Activated CD4-positive, alpha-beta T cell treated with anti-CD3 and anti-CD28 coated beads for 36 hours (primary cell): ENCODE results near the gene SFN. TPM values are rescaled to one million over a fixed set of nuclear protein-coding genes. Genes with fewer than 3 reads are reported as not detected.
A peak's percentile ranks its signal among the peaks of the same experiment; 100 is the strongest.
"Not testable (repeated sequence)": the region's sequence is repeated elsewhere in the genome, so short reads cannot be mapped to it uniquely, and the experiment has no call there.

Experiments used
- ATAC-seq: fragments of 200-7000 bp; cut with Tn5 transposase; one replicate; pipeline ENCODE4 v1.10.0; 2021; ENCODE audit warnings: mild to moderate bottlenecking, moderate library complexity
- CTCF ChIA-PET: fragments of 350-600 bp; sonication (Branson Sonifier 250); formaldehyde crosslinking; loops from one replicate; lab custom pipeline; 2021; ENCODE audit warnings: antibody characterized with exemption; lab: Charles Lee
- POLR2A ChIA-PET: fragments of 350-600 bp; sonication (Branson Sonifier 250); formaldehyde crosslinking; loops from one replicate; lab custom pipeline; 2021; ENCODE audit warnings: antibody characterized with exemption, inconsistent platforms; lab: Charles Lee
- DNase-seq: peaks from one replicate; pipeline ENCODE4 v3.0.0-alpha.2; 2020
- H3K27ac Mint-ChIP-seq: one replicate; pipeline ENCODE4 v1.8.0; 2021; ENCODE audit warnings: mixed read lengths
- H3K27me3 Mint-ChIP-seq: one replicate; pipeline ENCODE4 v1.8.0; 2021; ENCODE audit warnings: mixed read lengths
- H3K36me3 Mint-ChIP-seq: one replicate; pipeline ENCODE4 v1.8.0; 2021; ENCODE audit warnings: low read depth, mixed read lengths
- H3K4me1 Mint-ChIP-seq: one replicate; pipeline ENCODE4 v1.8.0; 2021; ENCODE audit warnings: mixed read lengths
- H3K4me3 Mint-ChIP-seq: one replicate; pipeline ENCODE4 v1.8.0; 2021; ENCODE audit warnings: mild to moderate bottlenecking, moderate library complexity, mixed read lengths
- H3K9me3 Mint-ChIP-seq: one replicate; pipeline ENCODE4 v1.8.0; 2021; ENCODE audit warnings: low read depth, mixed read lengths
- intact Hi-C, 2 experiments: fragments of 100-400 bp; cut with DNase I in 1 of 2; cut with micrococcal nuclease in 1 of 2; formaldehyde crosslinking; loops; one replicate each; pipeline versions ENCODE4 v1.14.2 to v1.15.1; 2022 to 2024; cut with DNase I, micrococcal nuclease
- total RNA-seq, 2 experiments: library from RNA; stranded (reverse); gene quantifications; one replicate each; pipeline ENCODE4 v1.2.3, GENCODE V29; 2021

SFN gene
- total RNA-seq, 2 experiments from 2014 or later = 0.87 to 1.1 TPM

GRCh38 chr1:26828411-26828991 is 34.4 kb upstream of the SFN start:
- Mint-ChIP-seq H3K27me3 (no peaks in the 10 kb centered on the region), H3K9me3 (no peaks in the 10 kb centered on the region), H3K27ac (peak overlapping the region; percentile 92), H3K4me3 (peak overlapping the region; percentile 94), H3K36me3 (peaks cover 53% of the 10 kb centered on the region), H3K4me1 (peaks cover 69% of the 10 kb centered on the region)
- peak; percentile 21 for ATAC-seq
- peak; percentile 57 for DNase-seq
- intact Hi-C loops = no loop called here
- CTCF ChIA-PET = interaction anchor here (0.7 to 2.1 kb wide), 9 partner anchors 10 to 327 kb away, joined by 3 to 11 read pairs (median 3); no protein-coding TSS in a partner anchor
- POLR2A ChIA-PET = no interaction called here

GRCh38 chr1:26829184-26829911 is 33.6 kb upstream of the SFN start:
- Mint-ChIP-seq H3K27me3 (no peaks in the 10 kb centered on the region), H3K4me3 (peak overlapping the region; percentile 94), H3K4me1 (peaks cover 77% of the 10 kb centered on the region), H3K9me3 (no peaks in the 10 kb centered on the region), H3K36me3 (peaks cover 60% of the 10 kb centered on the region), H3K27ac (peak overlapping the region; percentile 92)
- ChIA-PET CTCF (interaction anchor here (1.1 to 2.1 kb wide), 4 partner anchors 19 to 61 kb away, joined by 3 to 11 read pairs (median 6); partner anchors contain the start of gene GPN2), POLR2A (no interaction called here)
- intact Hi-C loops = no loop called here
- ATAC-seq = no peak
- DNase-seq = no peak

- no peak overlapping the region for H3K4me3 Mint-ChIP-seq
- H3K4me1 Mint-ChIP-seq = peaks cover 72% of the 10 kb centered on the region
- DNase-seq (no peak), ATAC-seq (no peak)
- POLR2A ChIA-PET = interaction anchor here (0.6 to 1.3 kb wide), 2 partner anchors 34 to 1683 kb away, joined by 4 to 5 read pairs; no protein-coding TSS in a partner anchor
- peaks cover 76% of the 10 kb centered on the region for H3K36me3 Mint-ChIP-seq
- H3K9me3 Mint-ChIP-seq = no peaks in the 10 kb centered on the region
- intact Hi-C loops = no loop called here
- H3K27me3 Mint-ChIP-seq = no peaks in the 10 kb centered on the region
- CTCF ChIA-PET = interaction anchor here (0.7 to 1.7 kb wide), 5 partner anchors 21 to 826 kb away, joined by 3 to 6 read pairs (median 4); partner anchors contain the start of gene GPN2
- peak overlapping the region; percentile 99 for H3K27ac Mint-ChIP-seq
These were observed 31.9 kb upstream of the SFN start for GRCh38 chr1:26831059-26831458.

GRCh38 chr1:26831546-26832248 is 31.3 kb upstream of the SFN start:
- CTCF ChIA-PET = interaction anchor here (0.6 to 3.4 kb wide), 5 partner anchors 22 to 1337 kb away, joined by 3 to 14 read pairs (median 4); no protein-coding TSS in a partner anchor

GRCh38 chr1:26832249-26832960 is 30.5 kb upstream of the SFN start:
- Mint-ChIP-seq H3K36me3 (peaks cover 78% of the 10 kb centered on the region), H3K9me3 (no peaks in the 10 kb centered on the region), H3K4me3 (peak overlapping the region; percentile 70), H3K4me1 (peaks cover 72% of the 10 kb centered on the region), H3K27ac (peak overlapping the region; percentile 99), H3K27me3 (no peaks in the 10 kb centered on the region)
- DNase-seq (no peak), ATAC-seq (no peak)
- intact Hi-C loops = no loop called here
- ChIA-PET CTCF (interaction anchor here (0.5 to 3.4 kb wide), 11 partner anchors 9 to 1337 kb away, joined by 3 to 14 read pairs (median 3); partner anchors contain the start of gene GPATCH3), POLR2A (interaction anchor here (1.0 to 1.7 kb wide), 3 partner anchors 22 to 34 kb away, joined by 3 to 20 read pairs (median 5); no protein-coding TSS in a partner anchor)

More at GRCh38 chr1:26831546-26832248, 31.3 kb upstream of the SFN start:
- DNase-seq (no peak), ATAC-seq (no peak)
- Mint-ChIP-seq H3K4me3 (no peak overlapping the region), H3K4me1 (peaks cover 72% of the 10 kb centered on the region), H3K27ac (peak overlapping the region; percentile 99), H3K9me3 (no peaks in the 10 kb centered on the region), H3K36me3 (peaks cover 79% of the 10 kb centered on the region), H3K27me3 (no peaks in the 10 kb centered on the region)
- POLR2A ChIA-PET = interaction anchor here (0.6 to 1.3 kb wide), 2 partner anchors 33 to 1683 kb away, joined by 4 to 5 read pairs; no protein-coding TSS in a partner anchor
- intact Hi-C loops = no loop called here

- intact Hi-C loops = no loop called here
- DNase-seq (peak; percentile 93), ATAC-seq (peak; percentile 95)
- Mint-ChIP-seq H3K36me3 (peaks cover 76% of the 10 kb centered on the region), H3K27ac (peak overlapping the region; percentile 99), H3K4me3 (peak overlapping the region; percentile 70), H3K27me3 (no peaks in the 10 kb centered on the region), H3K9me3 (no peaks in the 10 kb centered on the region), H3K4me1 (peaks cover 69% of the 10 kb centered on the region)
- ChIA-PET CTCF (interaction anchor here (0.6 to 3.4 kb wide), 24 partner anchors 11 to 472 kb away, joined by 3 to 14 read pairs (median 3); partner anchors contain the start of genes GPATCH3 and GPN2), POLR2A (interaction anchor here (1.0 to 1.7 kb wide), 4 partner anchors 23 to 43 kb away, joined by 3 to 20 read pairs (median 4); no protein-coding TSS in a partner anchor)
These were observed 29.2 kb upstream of the SFN start for GRCh38 chr1:26833432-26834405.

- ATAC-seq, H3K9me3 Mint-ChIP-seq, H3K4me3 Mint-ChIP-seq, DNase-seq, intact Hi-C loops, H3K27me3 Mint-ChIP-seq: not testable (repeated sequence)
- ChIA-PET CTCF (interaction anchor here (1.8 kb wide), 1 partner anchor 25 kb away, joined by 6 read pairs; the partner anchor contains the start of gene SFN), POLR2A (interaction anchor here (0.6 kb wide), 1 partner anchor 195 kb away, joined by 10 read pairs; no protein-coding TSS in a partner anchor)
- Mint-ChIP-seq H3K27ac (peak overlapping the region; percentile 21), H3K4me1 (peaks cover 40% of the 10 kb centered on the region), H3K36me3 (peaks cover 57% of the 10 kb centered on the region)
These were observed 25.3 kb upstream of the SFN start for GRCh38 chr1:26837665-26838064.

- Mint-ChIP-seq H3K4me1 (peaks cover 29% of the 10 kb centered on the region), H3K27ac (peak overlapping the region; percentile 86), H3K9me3 (no peaks in the 10 kb centered on the region), H3K27me3 (no peaks in the 10 kb centered on the region), H3K4me3 (no peak overlapping the region), H3K36me3 (peaks cover 50% of the 10 kb centered on the region)
- peak; percentile 93 for ATAC-seq
- intact Hi-C loops = no loop called here
- POLR2A ChIA-PET = interaction anchor here (0.6 to 1.0 kb wide), 3 partner anchors 8 to 930 kb away, joined by 3 to 6 read pairs (median 3); no protein-coding TSS in a partner anchor
- peak; percentile 76 for DNase-seq
- CTCF ChIA-PET = interaction anchor here (0.7 to 1.8 kb wide), 9 partner anchors 10 to 235 kb away, joined by 3 to 6 read pairs (median 4); partner anchors contain the start of gene SFN
These were observed 24.2 kb upstream of the SFN start for GRCh38 chr1:26838474-26839338.

GRCh38 chr1:26839339-26839722 is 23.6 kb upstream of the SFN start:
- DNase-seq (no peak), ATAC-seq (peak; percentile 6)
- Mint-ChIP-seq H3K9me3 (no peaks in the 10 kb centered on the region), H3K36me3 (peaks cover 51% of the 10 kb centered on the region), H3K4me1 (peaks cover 27% of the 10 kb centered on the region), H3K27me3 (no peaks in the 10 kb centered on the region), H3K4me3 (no peak overlapping the region), H3K27ac (peak overlapping the region; percentile 56)
- ChIA-PET CTCF (interaction anchor here (0.6 to 1.3 kb wide), 9 partner anchors 10 to 315 kb away, joined by 3 to 6 read pairs (median 3); partner anchors contain the start of gene SLC9A1), POLR2A (interaction anchor here (0.9 to 1.0 kb wide), 2 partner anchors 9 to 26 kb away, joined by 3 read pairs; no protein-coding TSS in a partner anchor)
- intact Hi-C loops = no loop called here
